SK-N-SH (cell line): ENCODE results near the gene PLIN4.

ENCODE experiments used
- POLR2AphosphoS5 ChIP-seq: IDR thresholded peaks from 2 replicates; pipeline ENCODE4 v1.6.1; 2012; ENCODE audit warnings: low read depth, low read length
- SMC3 ChIP-seq: IDR thresholded peaks from 2 replicates; pipeline ENCODE4 v1.6.1; 2012; ENCODE audit warnings: low read depth, low read length, improper control_type of control experiment
- TF ChIP-seq, protein P1 (sequence below): fragments of 200-600 bp; sonication (generic); IDR thresholded peaks from 2 replicates; pipeline ENCODE4 v1.6.1; 2017; ENCODE audit warnings: antibody characterized with exemption, mild to moderate bottlenecking, moderate library complexity

DNA sequence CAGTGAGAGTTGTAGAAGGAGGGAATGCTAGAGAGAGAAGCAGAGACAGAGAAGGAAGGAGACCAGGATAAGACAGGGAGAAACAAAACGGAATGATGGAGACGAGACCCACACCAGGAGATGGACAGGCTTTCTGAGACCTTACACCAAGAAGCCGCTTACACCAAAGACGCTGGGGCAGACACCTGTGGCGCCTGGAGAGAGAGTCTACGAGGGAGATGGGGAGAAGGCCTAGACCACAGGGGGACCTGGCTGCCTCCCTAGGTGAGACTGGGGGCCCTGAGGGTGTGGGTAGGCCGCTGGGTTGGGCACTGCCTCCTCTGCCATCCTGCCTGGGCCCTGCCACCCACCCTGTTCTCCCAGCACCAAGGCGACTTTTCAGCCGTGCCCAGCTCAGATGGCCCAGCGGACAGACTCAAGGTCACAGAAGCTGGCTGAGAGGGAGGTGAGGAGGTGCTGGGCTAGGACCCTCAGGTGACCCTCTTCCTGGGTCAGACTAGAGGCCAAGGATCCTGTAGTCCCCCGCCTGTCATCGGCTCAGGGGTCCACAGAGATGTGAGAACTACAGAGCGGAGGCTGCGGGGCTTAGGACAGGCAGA, 11.7 kb upstream of the PLIN4 start:
- no peak for TF ChIP-seq POLR2AphosphoS5
- TF ChIP-seq, protein P1, sequence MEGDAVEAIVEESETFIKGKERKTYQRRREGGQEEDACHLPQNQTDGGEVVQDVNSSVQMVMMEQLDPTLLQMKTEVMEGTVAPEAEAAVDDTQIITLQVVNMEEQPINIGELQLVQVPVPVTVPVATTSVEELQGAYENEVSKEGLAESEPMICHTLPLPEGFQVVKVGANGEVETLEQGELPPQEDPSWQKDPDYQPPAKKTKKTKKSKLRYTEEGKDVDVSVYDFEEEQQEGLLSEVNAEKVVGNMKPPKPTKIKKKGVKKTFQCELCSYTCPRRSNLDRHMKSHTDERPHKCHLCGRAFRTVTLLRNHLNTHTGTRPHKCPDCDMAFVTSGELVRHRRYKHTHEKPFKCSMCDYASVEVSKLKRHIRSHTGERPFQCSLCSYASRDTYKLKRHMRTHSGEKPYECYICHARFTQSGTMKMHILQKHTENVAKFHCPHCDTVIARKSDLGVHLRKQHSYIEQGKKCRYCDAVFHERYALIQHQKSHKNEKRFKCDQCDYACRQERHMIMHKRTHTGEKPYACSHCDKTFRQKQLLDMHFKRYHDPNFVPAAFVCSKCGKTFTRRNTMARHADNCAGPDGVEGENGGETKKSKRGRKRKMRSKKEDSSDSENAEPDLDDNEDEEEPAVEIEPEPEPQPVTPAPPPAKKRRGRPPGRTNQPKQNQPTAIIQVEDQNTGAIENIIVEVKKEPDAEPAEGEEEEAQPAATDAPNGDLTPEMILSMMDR = no peak
- TF ChIP-seq SMC3 = no peak
